SU-DHL-6 (cell line): ENCODE data around the gene BCAP31.

Source experiments
- EZH2phosphoT487 ChIP-seq: fragments of 200-600 bp; sonication (generic), shearing (Covaris generic); conservative IDR thresholded peaks from 2 replicates; pipeline ENCODE4 v1.6.1; 2018; ENCODE audit warnings: mild to moderate bottlenecking, antibody characterized with exemption, low read length, moderate library complexity, mixed read lengths
- TF ChIP-seq, protein P1 (sequence below): fragments of 200-600 bp; sonication (generic); IDR thresholded peaks from one replicate; pipeline ENCODE4 v1.5.1; 2017; ENCODE audit warnings: antibody characterized with exemption, mild to moderate bottlenecking, low read length, moderate library complexity; ENCODE audit not compliant: insufficient read depth, poor library complexity, severe bottlenecking

DNA sequence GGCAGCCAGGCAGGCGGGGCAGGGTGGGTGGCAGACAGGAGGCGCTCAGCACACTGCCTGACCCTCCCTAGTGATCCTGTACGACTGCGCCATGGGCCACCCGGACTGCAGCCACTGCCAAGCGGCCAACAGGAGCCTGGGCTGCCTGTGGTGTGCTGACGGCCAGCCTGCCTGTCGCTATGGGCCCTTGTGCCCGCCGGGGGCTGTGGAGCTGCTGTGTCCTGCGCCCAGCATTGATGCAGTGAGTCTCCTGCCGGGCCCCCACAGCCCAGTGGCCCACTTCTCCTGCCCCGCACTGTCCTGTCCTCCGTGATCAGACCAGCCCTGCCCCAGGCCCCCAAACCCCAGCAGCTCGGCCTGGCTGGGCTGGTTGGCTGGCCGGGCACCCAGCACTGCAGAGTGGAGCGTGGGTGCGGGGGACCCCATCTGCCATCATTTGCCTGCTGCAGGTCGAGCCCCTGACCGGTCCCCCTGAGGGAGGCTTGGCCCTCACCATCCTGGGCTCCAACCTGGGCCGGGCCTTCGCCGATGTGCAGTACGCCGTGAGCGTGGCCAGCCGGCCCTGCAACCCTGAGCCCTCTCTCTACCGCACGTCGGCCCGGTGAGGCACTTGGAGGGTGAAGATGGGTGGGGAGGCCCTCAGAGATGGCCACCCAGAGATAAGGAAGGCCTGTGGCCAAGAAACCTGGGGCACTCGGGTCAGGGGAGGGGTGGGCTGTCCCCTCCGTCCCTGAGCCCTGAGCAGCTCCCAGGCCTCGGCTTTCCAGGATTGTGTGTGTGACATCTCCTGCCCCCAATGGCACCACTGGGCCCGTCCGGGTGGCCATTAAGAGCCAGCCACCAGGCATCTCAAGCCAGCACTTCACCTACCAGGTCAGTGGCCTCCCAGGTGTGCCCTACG is 47.5 kb upstream of the BCAP31 start:
- TF ChIP-seq, protein P1, sequence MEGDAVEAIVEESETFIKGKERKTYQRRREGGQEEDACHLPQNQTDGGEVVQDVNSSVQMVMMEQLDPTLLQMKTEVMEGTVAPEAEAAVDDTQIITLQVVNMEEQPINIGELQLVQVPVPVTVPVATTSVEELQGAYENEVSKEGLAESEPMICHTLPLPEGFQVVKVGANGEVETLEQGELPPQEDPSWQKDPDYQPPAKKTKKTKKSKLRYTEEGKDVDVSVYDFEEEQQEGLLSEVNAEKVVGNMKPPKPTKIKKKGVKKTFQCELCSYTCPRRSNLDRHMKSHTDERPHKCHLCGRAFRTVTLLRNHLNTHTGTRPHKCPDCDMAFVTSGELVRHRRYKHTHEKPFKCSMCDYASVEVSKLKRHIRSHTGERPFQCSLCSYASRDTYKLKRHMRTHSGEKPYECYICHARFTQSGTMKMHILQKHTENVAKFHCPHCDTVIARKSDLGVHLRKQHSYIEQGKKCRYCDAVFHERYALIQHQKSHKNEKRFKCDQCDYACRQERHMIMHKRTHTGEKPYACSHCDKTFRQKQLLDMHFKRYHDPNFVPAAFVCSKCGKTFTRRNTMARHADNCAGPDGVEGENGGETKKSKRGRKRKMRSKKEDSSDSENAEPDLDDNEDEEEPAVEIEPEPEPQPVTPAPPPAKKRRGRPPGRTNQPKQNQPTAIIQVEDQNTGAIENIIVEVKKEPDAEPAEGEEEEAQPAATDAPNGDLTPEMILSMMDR: no peak
- no peak for TF ChIP-seq EZH2phosphoT487
